Hepatocyte (in vitro differentiated cells): ENCODE measurements around the gene CTNNA1.

ENCODE experiments used
- CTCF ChIP-seq: fragments of 200-600 bp; sonication (generic); IDR thresholded peaks from 2 replicates; pipeline ENCODE4 v1.5.1; 2016; ENCODE audit warnings: antibody characterized with exemption, mild to moderate bottlenecking; ENCODE audit not compliant: poor library complexity
- EZH2 ChIP-seq: fragments of 200-600 bp; sonication (generic); IDR thresholded peaks from 2 replicates; pipeline ENCODE4 v1.6.1; 2016; ENCODE audit warnings: antibody characterized with exemption, mild to moderate bottlenecking, borderline replicate concordance
- EZH2phosphoT487 ChIP-seq: fragments of 200-600 bp; sonication (generic); IDR thresholded peaks from one replicate; pipeline ENCODE4 v1.6.1; 2018; ENCODE audit warnings: antibody characterized with exemption, mild to moderate bottlenecking, low read depth, moderate library complexity; ENCODE audit not compliant: unreplicated experiment, severe bottlenecking

- TF ChIP-seq EZH2 (no peak), CTCF (no peak), EZH2phosphoT487 (no peak)
Observed at GRCh38 chr5:138722544-138723177, 30.6 kb upstream of the CTNNA1 start.
